A549 treated with AZD9567 at 1 μM for 4 hours (cell line): ENCODE results near the gene NCDN. TPM values are rescaled to one million over a fixed set of nuclear protein-coding genes. Genes with fewer than 3 reads are reported as not detected.

ENCODE experiments used
- total RNA-seq: library from RNA; stranded (reverse); fragments of 200-300 nt; extraction: Qiagen RNA extraction; gene quantifications from 5 replicates; pipeline ENCODE4 v1.2.3, GENCODE V29; 2022; ENCODE audit not compliant: insufficient read depth

NCDN gene
- total RNA-seq: 16.9 to 19.5 TPM (median 17.6 TPM) in 5 replicates

GRCh38 chr1:35557611-35558373 lies at the start of gene NCDN:
TSS of gene NCDN (plus strand) at chr1:35557799. CDS start at chr1:35558191, 392 bp downstream.

DNA sequence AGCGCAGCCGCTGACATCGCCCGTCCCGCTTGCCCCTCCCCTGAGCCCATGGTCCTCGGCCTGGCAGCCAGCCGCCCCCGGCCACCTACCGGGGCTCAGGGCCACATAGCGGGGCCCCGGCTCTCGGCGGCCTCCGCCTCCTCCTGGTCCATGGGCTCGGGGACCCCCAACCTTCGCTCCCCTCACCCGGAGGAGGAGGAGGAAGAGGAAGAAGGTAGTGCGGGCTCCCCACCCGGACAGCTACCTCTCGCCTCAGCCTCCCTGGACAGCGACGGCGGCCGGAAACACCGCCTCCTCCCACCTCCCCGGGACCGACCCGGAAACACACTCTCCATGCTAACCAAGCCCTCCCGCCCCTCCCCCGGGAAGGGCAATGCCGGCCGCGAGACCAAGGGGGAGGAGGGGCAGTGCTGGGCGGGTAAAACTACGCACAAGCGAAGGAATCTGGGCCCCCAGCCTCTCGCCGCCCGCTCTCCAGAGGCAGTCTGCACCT lies 435 bp upstream of the NCDN start, which contains the start of gene KIAA0319L:
TSS of gene KIAA0319L (minus strand) at position 286 of the 493 bp plus-strand sequence. CDS start 2,912 bp downstream, outside the sequence.

DNA sequence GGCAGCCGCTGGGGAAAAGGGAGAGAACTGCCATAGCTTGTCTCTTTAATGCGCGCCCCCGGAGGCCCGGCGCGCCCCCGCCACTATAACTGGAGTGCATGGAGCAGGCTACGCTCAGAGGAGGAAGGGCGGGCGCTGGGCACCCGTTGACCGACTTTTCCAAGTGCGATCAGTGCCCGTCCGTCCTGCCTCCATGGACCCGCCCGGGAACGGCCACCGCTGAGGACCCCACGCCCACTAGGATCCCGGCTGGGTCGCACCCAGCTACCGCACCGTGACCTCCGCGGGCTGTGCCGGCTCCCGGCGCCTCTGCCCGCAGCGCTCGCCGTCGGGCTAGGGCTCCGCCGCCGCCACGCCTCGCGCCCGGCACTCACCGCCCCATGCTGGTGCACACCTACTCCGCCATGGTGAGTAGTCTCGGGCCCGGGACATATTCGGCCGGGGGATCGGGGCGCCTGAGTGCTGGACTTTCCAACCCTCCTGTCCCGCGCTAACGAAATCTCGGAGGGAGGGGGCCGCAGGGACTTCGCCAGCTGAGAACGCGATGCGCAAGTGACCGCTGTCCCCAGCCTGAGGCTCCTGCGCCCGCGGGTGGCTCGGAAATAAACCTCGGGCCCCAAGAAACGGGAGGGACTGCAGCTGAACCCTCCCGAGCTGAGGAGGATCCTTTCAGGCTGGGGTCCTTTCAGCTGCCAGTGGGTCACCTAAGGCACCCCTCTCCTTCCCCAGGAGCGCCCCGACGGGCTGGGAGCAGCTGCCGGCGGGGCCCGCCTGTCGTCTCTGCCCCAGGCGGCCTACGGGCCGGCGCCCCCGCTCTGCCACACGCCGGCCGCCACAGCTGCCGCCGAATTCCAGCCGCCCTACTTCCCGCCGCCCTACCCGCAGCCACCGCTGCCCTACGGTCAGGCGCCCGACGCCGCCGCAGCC lies 15.9 kb downstream of the NCDN start, which contains the start of gene TFAP2E:
TSS of gene TFAP2E (plus strand) at position 117 of the 927 bp plus-strand sequence. CDS start at position 381, 264 bp downstream.

Other genes with a start within 250 kb of the NCDN start
- gene KIAA0319L, start 396 bp upstream of the NCDN start, total RNA-seq: 16.0 to 18.0 TPM (median 16.9 TPM) in 5 replicates
- gene TFAP2E, start 15.5 kb downstream of the NCDN start, total RNA-seq: 0.42 to 0.56 TPM (median 0.52 TPM) in 4 of 5 replicates, not detected in the other
- gene PSMB2, start 83.7 kb downstream of the NCDN start, total RNA-seq: 100 to 116 TPM (median 107 TPM) in 5 replicates
- gene C1orf216, start 161.1 kb downstream of the NCDN start, total RNA-seq: 11.2 to 14.3 TPM (median 14.2 TPM) in 5 replicates
- 9.8 to 16.2 TPM (median 11.0 TPM) in 5 replicates for gene CLSPN, start 212.2 kb downstream of the NCDN start, total RNA-seq